GM19397 (cell line): ENCODE measurements around the gene GTF2A1.
"Not testable (repeated sequence)": the region's sequence is repeated elsewhere in the genome, so short reads cannot be mapped to it uniquely, and the experiment has no call there.

Source experiments
- ATAC-seq: cut with Tn5 transposase; IDR thresholded peaks from one replicate; pipeline ENCODE4 v1.9.1; 2021; ENCODE audit warnings: mild to moderate bottlenecking, moderate library complexity; ENCODE audit not compliant: unreplicated experiment

The GTF2A1 gene

GRCh38 chr14:81233615-81234014 is 12.9 kb upstream of the GTF2A1 start:
- ATAC-seq, result no peak

DNA sequence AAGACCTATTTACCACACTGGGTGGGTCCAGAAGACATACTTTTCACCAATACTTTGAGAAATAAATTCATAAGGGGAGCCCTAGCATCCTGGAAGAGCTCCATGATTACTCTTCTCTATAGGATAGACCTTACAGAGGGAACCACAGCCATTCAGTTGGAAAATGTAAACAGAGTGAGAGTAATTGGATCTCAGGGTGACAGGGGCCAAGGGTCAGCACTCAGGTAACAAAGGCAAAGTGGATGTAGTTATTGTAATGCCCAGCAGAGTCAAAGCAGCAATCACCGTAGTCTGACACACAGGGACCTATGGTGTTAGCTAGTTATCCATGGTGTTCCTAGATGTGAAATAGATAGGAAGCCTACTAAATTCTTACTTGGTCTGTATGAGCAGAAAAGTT is 10.8 kb upstream of the GTF2A1 start:
- ATAC-seq, result no peak

DNA sequence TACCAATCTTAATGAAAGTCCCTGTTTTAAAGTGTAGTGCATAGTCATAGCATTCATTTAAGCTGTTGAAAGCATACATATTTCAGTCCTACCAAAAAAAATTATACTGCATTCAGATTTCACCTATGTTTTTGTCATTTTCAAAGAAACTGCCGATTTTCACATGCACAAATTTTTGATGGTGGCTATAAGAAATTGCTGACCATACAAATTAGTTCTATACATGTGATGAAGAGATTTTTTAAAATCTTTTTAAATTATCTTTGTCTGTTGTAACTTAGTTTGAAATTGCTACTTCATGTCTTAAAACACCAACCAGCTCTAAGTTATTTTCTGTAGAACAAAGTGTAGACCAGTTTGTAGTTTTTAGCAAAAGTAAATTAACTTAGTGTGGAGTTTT is 3.5 kb upstream of the GTF2A1 start:
- no peak for ATAC-seq

DNA sequence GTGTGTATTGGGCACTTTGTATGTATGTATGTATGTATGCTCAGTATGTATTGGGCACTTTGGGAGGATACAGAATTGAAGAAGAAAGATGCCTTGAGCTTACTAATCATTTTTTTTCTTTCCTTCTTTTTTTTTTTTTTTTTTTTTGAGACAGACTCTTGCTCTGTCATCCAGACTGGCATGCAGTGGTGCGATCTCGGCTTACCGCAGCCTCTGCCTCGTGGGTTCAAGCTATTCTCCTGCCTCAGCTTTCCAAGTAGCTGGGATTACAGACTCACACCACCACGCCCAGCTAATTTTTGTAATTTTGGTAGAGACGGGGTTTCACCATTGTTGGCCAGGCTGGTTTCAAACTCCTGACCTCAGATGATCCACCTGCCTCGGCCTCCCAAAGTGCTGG is 3.0 kb upstream of the GTF2A1 start:
- ATAC-seq, result not testable (repeated sequence)

- no peak for ATAC-seq
Observed at GRCh38 chr14:81222691-81223090, 1.9 kb upstream of the GTF2A1 start.

DNA sequence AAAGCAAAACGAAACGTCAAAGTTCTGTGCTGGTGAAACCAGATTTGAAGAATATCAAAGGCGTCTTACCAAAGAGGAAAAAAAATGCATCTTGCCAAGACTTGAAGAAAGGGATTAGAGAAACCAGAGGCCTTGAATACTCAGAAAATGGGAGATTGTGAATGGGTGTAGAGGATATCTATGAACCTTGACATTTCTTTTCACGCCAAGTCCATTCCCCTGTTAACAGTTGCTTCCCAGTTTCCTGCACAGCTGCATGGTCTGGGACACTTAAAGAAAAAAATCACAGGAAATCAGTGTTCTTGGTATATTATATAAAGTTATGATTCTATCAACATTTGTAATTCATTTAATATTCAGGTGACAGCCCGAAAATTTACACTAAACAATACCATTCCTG is 1.4 kb upstream of the GTF2A1 start:
- ATAC-seq, result no peak

- no peak for ATAC-seq
Observed at GRCh38 chr14:81221579-81222102, 882 bp upstream of the GTF2A1 start.

DNA sequence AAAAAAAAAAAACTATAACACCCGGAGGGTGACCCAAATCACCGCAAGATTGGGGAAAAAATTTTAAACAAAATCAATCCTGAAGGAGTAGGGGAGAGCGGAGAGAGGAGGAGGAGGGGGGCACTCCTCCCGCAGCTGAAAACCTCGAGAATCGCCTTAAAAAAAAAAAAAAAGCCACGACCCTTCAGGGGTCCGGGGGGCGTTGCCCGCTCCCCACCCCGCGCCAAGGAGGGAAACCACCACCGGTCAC is 254 bp downstream of the GTF2A1 start:
- ATAC-seq, result no peak

GRCh38 chr14:81219759-81220579 is 790 bp downstream of the GTF2A1 start:
- ATAC-seq, result no peak

DNA sequence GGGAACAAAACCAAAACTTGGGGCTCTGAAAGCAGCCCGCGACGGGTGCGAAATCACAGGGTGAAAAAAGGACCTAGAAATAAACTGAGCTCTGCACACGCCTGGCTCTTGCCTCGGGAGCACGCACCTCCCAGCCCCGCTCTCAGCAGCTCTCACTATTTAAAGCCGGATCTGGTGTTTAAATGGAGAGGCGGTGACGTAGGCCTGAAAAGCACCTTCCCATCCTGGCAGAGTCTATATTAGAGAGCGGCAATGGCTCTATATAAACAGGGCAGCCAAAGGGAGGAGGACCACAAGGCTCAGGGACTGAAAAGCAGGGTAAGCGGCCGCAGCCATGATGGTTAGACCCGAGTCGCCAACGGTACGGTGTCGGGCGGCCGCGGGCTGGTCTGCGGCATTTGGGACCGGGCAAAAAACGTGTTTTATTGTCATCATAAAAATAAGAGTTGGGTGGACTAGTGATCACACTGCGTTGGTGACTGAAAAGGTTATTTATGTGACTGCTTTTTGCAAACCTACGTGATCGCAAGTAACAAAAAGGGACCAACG is 1.5 kb downstream of the GTF2A1 start:
- ATAC-seq, result peak; percentile 49

DNA sequence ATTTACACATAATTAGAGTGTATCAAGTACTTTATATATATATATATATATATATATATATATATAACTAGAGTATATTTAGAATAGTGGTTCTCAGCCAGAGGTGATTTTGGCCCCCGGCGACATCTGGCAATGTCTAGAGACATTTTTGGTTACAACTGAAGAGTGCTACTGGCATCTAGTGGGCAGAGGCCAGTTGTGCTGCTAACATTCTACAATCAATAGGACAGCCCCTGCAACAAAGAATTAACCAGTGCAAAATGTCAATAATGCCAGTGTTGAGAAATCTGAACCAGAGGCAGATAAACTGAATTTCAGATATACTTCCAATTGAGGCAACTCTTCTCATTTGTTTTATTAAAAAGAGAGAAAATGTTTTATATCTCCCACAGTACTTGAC is 8.9 kb downstream of the GTF2A1 start:
- ATAC-seq, result peak; percentile 68

DNA sequence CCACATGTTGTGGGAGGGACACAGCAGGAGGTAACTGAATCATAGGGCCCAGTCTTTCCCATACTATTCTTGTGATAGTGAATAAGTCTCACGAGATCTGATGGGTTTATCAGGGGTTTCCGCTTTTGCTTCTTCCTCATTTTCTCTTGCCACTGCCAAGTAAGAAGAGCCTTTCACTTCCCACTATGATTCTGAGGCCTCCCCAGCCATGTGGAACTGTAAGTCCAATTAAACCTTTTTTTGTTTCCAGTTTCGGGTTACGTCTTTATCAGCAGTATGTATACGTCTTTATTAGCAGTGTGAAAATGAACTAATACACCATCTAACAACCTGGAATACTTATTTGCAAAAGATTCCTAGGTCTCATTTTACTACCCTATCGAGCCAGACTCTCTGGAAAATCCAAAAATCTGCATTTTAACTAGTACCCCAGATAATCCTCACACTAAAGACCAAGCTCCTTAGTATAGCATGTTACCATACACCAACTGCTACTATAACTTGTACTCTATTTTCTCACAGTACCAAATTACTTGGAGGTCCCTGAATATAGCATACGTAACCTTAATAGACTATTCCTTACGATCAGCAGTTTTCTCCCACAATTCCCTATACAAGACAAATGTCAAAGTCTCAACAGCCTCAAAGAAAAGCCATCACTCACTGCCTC is 11.5 kb downstream of the GTF2A1 start:
- ATAC-seq, result no peak

- no peak for ATAC-seq
Observed at GRCh38 chr14:81208489-81208888, 12.3 kb downstream of the GTF2A1 start.

DNA sequence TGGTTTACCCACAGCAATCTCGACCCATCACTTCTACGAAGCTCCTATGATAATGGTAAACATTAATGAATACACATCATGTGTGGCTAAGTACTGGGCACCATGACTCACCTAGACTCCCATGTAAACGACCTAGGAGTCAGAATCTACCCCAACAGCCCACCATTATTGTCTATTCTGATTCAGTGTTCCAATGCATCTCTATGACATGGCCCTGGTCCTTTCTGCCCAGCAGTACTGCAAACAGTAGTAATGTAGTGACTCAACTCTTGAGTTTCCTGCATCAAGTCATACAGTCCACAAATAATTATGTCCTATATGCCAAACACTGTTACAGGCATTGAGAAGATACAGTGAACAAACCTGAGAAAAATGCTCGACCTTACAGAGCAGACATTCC is 14.6 kb downstream of the GTF2A1 start:
- no peak for ATAC-seq

DNA sequence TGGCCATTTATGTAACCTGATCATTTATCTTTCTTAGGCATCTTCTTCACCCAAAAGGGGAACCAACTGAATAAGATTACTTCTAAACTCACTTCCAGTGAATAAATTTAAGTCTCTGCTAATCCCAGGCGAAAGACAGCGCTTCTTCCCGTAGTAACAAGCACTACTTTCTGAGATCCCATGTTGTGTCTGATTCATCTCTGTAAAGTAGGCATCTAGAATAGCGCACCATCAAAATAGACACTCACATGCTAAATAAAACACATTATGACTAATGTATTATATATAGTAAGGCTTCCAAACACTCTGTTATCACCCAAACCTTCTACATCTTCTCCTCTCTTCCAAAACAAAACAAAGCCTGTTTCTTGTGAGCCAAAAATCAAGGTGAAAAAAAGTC is 15.1 kb downstream of the GTF2A1 start:
- ATAC-seq, result no peak

DNA sequence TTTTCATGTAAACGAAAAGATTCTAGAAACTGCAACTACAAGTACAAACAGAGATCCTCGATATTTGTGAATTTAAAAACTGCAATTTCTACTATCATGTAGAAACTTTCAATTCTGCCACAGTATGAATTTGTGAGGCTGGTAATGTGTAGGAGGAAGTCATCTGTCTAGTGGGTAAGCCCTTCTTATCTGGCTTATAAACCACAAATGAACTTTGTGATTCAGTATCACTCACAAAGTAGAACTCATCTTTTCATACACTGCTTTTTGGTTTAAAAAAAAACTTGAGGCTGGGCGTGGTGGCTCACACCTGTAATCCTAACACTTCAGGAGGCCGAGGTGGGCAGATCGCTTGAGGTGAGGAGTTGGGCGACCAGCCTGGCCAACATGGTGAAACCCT is 20.7 kb downstream of the GTF2A1 start:
- ATAC-seq, result no peak

DNA sequence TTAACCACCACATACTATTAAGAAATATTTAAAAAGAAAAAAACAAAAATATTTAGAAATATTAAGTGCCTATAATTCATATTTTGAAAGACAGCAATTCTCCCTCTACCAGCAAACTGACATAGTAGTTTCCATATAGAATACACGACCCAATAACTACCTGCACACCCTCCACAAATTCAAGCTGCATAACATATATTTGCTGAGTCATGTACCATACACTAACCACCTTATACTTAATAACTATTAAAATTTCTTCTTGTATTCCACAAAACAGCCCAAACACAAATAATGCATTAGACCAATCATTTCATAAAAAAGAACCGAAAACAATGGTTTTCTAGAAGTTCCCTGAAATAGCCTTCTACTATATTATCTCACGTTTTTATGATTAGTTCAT is 21.7 kb downstream of the GTF2A1 start:
- no peak for ATAC-seq

GRCh38 chr14:81198651-81199050 is 22.1 kb downstream of the GTF2A1 start:
- no peak for ATAC-seq

GRCh38 chr14:81193924-81194633 is 26.7 kb downstream of the GTF2A1 start:
- ATAC-seq, result no peak

DNA sequence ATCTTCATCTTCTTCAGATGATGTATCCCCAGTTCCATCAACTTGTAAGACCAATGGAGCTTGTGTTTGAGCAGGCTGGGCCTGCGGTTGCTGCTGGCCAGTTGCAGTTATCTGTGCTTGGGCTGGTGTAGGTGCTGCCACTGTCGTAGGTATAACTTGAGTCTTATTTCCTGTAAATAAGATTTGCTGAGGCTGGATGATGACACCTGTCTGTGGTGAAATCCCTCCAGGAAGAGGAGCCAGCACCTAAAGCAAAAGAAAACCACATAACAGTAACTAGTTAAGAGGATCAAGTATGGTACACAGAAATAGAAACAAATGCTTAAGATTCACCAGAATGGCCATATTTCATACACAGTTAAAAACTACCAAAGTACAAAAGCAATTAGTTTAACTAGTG is 28.2 kb downstream of the GTF2A1 start:
- no peak for ATAC-seq

- ATAC-seq, result peak; percentile 79
Observed at GRCh38 chr14:81187832-81188522, 32.8 kb downstream of the GTF2A1 start.
